HCEC 1CT (cell line): Measurements from ENCODE around the gene NCOA4.
"Not testable (repeated sequence)": the region's sequence is repeated elsewhere in the genome, so short reads cannot be mapped to it uniquely, and the experiment has no call there.

Source experiments
- DNase-seq: peaks from one replicate; pipeline ENCODE4 v3.0.0-alpha.2; 2017

Gene NCOA4

GRCh38 chr10:46019177-46019528 is 11.3 kb downstream of the NCOA4 start:
- DNase-seq = no peak

GRCh38 chr10:46018453-46019176 is 11.8 kb downstream of the NCOA4 start:
- peak; percentile 7 for DNase-seq

GRCh38 chr10:46017733-46018132 is 12.7 kb downstream of the NCOA4 start:
- DNase-seq = no peak

- no peak for DNase-seq
Measured at GRCh38 chr10:46016811-46017210, 13.6 kb downstream of the NCOA4 start.

DNA sequence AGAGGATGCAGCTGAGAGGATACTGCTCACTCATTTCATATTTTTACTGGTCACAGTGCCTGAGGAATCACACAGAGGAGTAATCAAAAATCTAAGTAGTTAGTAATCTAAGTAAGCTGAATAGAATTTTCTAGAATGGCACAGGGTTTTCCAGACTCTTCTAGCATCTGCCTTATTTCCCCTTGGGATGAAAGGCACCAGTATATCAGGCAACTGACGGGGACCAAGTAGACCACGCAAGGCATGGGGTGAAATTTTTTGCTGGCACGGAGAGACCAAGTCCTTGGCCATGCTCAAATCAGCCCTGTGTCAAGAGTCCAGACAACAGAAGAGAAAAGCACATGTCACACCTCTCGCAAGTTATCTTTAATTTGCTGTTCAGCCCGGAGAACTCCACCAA is 14.2 kb downstream of the NCOA4 start:
- DNase-seq = no peak

- peak; percentile 39 for DNase-seq
Measured at GRCh38 chr10:46014683-46015405, 15.6 kb downstream of the NCOA4 start.

GRCh38 chr10:46014206-46014605 is 16.2 kb downstream of the NCOA4 start:
- no peak for DNase-seq

- DNase-seq = no peak
Measured at GRCh38 chr10:46012746-46013145, 17.7 kb downstream of the NCOA4 start.

DNA sequence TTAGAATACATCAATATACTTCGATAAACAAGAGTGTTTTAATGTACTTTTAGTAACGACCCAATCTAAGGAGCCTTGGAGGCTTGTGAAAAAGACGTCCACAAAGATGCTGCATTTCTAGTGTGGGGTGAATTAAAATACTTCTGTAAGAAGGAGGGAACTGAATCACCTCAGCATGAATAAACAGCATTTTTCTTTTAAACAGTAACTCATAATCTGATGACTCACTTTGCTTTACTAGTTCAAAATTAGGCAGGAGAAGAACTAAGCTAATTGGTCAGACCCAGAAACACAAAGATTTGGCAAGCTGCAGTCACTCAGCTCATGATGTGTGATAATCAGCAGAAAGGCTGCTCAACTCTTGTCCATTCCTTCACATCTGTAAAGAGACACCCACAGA is 24.2 kb downstream of the NCOA4 start:
- peak; percentile 90 for DNase-seq

GRCh38 chr10:46005383-46005782 is 25.0 kb downstream of the NCOA4 start:
- DNase-seq = no peak

GRCh38 chr10:46004963-46005362 is 25.5 kb downstream of the NCOA4 start:
- DNase-seq = no peak

GRCh38 chr10:46002916-46003693 is 27.3 kb downstream of the NCOA4 start:
- no peak for DNase-seq

GRCh38 chr10:46002189-46002687 is 28.2 kb downstream of the NCOA4 start:
- not testable (repeated sequence) for DNase-seq

DNA sequence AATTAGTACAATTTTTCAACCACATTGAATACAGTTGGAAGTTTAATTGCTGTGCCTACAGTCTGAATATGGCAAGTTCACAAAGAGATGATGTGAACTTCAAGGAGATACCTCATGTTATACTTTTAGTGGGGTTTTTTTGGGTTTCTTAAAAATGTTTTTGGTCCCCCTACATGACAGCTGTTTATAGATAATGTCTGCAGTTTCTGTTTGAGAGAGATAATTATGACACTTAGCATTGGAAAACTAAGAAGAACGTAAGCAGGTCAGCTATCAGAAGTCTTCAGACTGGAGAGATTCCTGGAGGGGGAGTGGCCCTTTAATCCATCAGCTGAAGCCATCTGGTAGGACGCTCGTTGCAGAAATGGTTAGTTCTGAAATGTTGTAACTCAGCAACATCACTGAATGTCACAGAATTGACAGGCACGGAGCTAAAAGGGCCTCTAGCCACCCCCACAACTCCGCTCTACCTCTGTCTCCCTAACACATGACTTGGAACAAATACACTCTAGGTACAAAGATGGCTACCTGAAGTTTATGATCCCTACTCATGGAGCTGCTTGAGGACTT is 29.2 kb downstream of the NCOA4 start:
- no peak for DNase-seq

DNA sequence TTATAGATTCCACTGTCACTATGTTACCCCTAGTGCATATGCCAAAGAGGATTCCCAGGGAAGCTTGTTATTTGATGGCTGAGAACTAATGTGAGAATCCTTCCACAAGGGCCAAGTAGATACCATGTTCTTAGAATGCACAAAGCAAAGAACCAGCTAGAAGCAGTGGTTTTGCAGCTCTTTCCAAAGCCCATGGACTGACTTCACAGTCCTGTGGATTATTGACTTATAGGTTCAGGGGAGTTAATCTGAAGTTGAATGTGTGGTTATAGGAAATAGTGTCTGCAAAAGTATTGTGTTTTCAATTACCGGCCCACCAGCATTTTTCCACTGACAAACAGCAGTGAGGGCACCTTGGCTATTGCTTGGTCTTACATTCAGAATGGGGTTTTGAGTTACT is 29.9 kb downstream of the NCOA4 start:
- DNase-seq = no peak

- DNase-seq = not testable (repeated sequence)
Measured at GRCh38 chr10:45999955-46000354, 30.5 kb downstream of the NCOA4 start.

DNA sequence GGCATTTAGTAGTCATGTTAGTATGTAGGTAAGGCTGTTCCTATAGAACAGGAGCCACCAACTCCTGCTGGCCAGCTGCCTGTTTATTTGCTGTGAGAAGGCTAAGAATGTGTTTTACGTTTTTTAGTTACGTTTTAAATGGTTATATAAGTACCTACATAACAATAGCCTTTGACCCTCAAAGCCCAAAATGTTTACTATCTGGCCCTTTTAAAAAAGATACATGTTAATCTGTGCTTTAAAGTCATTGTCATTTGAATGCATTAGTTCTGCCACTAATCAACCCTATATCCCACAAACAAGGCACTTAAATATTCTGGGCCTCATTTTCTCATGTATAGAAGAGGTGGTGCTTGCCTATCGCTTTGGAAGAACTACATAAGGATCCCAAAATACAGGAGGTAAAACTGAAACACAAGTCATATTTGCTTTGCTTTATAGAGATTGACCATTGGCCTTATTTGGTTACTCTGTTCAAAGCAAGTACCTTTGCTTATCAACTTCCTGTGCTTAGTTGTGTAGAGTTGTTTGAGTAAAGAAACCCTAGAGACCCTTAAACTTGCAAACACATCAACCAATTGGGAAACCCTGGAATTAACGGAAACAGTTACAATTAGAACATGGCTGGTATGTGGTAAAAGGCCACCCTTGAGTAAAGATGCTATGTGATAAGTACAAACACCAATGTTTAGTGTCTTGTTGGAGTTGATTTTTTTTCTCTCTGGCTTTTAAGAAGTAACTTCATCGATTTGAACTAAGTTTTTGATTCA is 32.2 kb downstream of the NCOA4 start:
- DNase-seq = no peak

- no peak for DNase-seq
Measured at GRCh38 chr10:45997557-45997956, 32.9 kb downstream of the NCOA4 start.

- DNase-seq = not testable (repeated sequence)
Measured at GRCh38 chr10:45985590-45985989, 44.8 kb downstream of the NCOA4 start.

DNA sequence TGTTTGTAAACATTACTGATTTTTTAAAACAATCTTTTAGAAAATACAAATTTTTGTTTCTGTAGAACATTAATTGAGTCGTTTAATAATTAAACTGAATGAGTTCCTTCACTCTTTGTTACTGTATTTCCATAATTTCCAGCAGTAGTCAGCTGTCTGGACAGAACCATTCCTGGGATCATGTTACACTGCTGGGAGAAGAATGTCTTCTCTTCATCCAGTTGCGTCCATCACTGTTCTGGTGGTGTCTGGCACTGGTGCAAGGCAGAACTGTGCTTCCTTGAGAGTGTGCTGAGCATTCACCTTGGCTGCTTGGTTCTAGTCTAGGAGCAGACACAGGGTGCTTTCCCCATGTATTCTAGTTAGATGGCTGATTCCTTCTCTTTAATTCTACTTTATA is 46.0 kb downstream of the NCOA4 start:
- DNase-seq = not testable (repeated sequence)

GRCh38 chr10:45983538-45984186 is 46.8 kb downstream of the NCOA4 start:
- peak; percentile 34 for DNase-seq

DNA sequence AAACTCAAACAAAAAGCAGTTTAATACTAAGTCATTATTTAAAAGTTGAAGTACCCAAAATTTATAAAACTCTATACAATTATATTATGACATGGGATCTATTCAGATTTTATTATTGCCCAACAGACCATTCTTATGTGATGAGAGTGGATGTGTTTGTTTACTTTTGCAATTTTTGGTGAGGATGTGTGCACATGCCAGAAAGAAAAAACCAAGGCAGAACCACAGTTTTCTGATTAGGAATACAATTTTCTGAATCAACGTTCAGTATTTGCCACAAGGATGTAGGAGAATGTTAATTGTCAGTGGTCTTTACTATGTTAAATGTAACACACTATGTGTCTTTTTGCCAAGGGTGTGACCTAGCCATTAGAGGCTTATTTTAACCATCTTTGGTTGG is 49.1 kb downstream of the NCOA4 start:
- not testable (repeated sequence) for DNase-seq
